GM12873 (cell line): ENCODE results near the gene LPAR6.

Source experiments
- TF ChIP-seq, protein P1 (sequence below): IDR thresholded peaks from 2 replicates; pipeline ENCODE4 v1.5.1; 2012; ENCODE audit warnings: low read depth, mild to moderate bottlenecking, moderate library complexity, low read length, control low read depth; ENCODE audit not compliant: insufficient read depth; ENCODE audit errors: missing control alignments

Gene LPAR6

DNA sequence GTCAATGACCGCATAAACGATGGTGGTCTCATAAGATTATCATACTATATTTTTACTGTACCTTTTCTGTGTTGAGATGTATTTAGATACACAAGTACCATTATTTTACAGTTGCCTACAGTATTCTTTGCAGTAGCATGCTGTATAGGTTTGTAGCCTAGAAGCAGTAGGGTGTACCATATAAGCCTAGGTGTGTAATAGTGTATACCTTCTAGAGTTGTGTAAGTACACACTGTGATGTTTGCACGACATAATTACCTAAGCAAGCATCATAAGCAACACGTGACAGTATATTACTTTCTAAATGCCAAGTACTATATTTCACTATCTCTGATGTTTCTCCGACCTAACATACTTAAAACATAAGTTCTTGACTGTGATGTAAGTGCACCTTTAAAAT is 2.7 kb downstream of the LPAR6 start:
- TF ChIP-seq, protein P1, sequence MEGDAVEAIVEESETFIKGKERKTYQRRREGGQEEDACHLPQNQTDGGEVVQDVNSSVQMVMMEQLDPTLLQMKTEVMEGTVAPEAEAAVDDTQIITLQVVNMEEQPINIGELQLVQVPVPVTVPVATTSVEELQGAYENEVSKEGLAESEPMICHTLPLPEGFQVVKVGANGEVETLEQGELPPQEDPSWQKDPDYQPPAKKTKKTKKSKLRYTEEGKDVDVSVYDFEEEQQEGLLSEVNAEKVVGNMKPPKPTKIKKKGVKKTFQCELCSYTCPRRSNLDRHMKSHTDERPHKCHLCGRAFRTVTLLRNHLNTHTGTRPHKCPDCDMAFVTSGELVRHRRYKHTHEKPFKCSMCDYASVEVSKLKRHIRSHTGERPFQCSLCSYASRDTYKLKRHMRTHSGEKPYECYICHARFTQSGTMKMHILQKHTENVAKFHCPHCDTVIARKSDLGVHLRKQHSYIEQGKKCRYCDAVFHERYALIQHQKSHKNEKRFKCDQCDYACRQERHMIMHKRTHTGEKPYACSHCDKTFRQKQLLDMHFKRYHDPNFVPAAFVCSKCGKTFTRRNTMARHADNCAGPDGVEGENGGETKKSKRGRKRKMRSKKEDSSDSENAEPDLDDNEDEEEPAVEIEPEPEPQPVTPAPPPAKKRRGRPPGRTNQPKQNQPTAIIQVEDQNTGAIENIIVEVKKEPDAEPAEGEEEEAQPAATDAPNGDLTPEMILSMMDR = no peak

DNA sequence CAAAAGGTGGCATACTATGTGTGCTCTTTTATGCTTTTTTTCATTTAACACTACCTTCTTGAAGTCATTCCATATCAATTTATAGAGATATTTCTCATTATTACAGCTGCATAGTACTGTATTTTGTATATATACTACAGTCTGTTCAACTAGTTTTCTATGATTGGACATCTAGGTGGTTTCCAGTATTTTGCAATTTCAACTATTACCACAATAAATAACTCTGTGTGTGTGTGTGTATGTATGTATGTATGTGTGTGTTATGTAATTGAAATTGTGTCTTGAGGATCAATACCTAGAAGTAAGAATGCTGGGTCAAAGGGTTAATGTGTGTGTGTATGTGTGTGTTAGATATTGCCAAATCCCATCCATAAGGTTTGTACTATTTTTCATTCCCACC is 7.0 kb downstream of the LPAR6 start:
- TF ChIP-seq, protein P1 = no peak

DNA sequence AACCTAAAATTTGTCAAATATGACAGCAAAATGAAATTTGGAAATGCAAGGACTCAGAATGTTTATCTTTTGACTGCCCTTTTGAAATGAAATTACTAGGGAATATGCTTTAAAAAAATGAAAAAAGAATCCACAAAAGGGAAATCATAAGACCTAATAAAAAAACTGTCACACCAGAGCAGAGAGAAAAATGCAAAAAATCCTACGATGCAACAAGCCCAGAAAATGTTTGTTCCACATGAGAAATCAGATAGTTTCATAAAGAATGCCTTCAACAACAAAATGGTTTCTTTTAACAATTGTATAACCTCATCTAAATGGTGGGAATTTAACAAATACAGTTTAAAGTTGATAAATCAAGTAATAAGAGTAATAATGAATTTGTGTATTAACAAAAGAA is 8.0 kb downstream of the LPAR6 start:
- TF ChIP-seq, protein P1 = no peak

DNA sequence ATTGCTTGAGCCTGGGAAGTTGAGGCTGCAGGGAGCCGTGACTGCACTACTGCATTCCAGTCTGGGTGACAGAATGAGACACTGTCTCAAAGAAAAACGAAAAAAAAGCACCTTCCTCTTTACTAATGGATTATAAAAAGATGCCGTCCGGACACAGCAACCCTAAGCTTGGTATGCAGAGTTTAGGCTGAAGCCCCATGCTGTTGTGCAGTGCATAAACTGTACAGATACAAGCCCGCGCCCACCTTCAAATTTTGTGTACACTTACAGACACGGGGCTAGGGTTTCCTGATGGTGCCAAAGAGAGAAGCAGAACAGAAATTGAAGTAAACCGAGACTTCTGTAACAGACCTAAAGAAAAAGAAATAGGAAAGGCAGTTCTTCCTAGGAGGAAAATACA is 9.0 kb downstream of the LPAR6 start:
- TF ChIP-seq, protein P1 = no peak

DNA sequence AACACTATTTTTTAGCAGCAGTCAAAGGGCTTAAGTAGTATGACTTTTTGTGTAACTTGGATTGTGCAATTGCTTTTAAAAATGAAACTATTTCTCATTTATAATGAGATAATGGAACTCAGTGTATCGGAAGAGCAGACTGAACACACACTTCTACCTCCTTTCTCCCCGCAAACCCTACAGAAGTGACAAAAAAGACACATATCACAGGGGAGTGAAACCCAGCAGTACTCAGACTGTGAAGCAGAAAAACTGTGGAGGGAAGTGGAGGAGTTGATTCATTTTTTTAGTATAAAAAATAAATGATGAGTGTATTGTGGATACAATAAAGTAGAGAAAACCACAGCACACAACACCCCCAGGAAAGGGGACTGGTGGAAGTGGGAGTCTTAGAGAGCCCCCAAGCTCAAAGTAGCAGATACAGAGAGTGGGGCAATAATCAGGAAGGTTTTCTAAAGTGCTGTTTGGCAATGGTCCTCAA is 9.7 kb downstream of the LPAR6 start:
- TF ChIP-seq, protein P1 = no peak

DNA sequence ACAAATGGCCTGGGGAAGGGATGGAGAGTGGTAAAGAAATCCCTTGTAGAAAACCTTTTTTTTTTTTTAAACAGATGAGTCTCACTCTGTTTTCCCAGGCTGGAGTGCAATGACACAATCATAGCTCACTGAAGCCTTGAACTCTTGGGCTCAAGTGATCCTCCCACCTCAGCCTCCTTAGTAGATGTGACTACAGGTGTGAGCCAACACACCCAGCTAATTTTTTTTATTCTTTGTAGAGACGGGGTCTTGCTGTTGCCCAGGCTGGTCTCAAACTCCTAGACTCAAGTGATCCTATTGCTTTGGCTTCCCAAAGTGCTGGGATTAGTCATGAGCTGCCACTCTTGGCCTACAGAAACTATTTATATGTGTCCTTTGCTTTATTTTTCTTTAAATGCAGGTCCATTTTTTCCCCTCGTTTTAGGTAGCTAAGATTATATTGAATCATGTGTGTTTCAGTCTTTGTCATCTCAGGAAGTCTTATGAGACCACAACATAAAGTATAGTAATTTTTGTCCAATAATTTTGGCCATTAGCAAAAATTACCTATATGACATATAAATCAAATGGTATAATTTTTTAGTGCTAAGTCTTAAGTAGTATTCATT is 10.5 kb downstream of the LPAR6 start:
- TF ChIP-seq, protein P1 = no peak

DNA sequence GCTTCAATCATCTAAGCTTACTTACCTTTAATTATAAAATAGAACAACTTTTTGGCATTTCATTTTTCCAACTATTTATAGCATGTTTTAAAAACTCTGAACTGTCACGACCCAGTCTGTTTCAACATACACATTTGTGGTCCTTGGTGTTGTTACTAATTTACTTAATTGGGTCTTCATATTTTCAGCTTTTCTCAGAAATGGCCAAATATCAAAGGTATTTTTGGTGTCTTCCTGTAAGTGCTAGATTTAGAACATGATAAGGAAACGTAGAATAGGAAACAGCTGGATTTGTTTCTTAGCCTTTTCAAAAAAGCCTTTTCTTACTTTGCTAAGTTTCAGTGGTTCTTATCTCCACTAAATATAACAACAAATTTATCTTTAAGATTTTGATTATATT is 11.4 kb downstream of the LPAR6 start:
- TF ChIP-seq, protein P1 = no peak

DNA sequence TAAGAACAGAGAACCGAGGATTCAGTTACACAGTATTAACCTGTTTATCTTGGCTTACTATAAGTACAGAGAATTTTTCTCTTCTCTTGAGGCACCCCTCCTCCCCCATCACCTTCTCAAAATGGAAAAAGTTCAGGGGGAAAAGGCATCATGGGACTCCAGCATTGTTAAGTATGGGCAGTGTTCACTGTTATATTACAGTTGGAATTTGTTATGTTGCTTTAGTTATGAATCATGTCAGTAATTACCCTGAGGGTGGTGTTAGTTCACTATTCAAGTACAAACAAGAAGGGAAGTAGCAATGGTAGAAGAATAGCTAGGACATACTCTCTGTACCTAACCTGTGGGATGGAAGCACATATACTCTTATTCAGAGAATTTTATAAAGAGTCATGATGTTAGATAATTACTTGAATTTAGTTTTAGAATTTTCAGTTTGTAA is 12.0 kb downstream of the LPAR6 start:
- TF ChIP-seq, protein P1 = no peak
